ENCODE results near the gene PPP1R10. TPM values are rescaled to one million over a fixed set of nuclear protein-coding genes. Genes with fewer than 3 reads are reported as not detected.
"Not testable (repeated sequence)": the region's sequence is repeated elsewhere in the genome, so short reads cannot be mapped to it uniquely, and the experiment has no call there.

PPP1R10 gene
- 28.0 TPM for polyA plus RNA-seq

DNA sequence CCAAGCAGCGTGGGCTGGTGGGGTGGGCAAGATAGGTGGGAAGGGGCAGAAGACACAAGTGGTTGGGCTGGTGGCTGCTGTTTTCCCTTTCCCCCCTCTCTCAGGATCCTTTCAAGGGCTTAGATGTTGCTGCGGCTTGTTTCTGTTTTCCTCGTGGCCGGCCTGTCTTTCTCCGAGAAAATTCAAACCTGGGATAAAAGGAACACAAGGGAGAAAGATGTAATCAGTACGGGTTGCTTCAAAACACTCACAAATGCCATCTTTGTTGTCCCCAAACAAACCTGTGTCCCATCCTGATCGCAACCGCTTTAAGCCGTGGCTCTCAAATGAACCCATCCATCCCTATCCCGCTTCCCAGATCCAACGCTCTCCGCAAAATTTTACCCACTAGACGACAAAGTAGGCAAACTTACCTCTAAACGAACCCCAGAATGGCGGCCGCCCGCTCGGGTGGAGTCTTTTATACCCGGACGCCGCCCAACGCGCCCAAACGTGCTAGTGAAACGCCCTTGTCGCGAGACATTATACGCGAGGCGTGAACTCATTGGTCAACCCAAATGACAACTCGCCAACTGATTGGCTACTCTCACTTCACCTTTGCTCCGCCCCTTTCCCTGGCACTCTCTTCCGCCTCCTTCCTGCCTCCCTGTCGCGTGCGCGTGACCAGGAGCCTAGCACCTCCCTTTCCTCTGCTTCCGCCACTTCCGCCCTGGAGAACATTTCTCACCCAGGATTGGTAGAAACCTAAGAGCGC lies at the start of gene PPP1R10:
Gene PPP1R10 (minus strand): TSS at position 433 of the 754 bp plus-strand sequence. CDS start 7,299 bp downstream, outside the sequence.
- Mint-ChIP-seq H3K9me3 (peaks cover 0 to 2% (median 0%) of the 10 kb centered on the region in 3 donors), H3K27me3 (no peaks in the 10 kb centered on the region), H3K27ac (peak within 1 kb of the TSS; percentile 99 to 100 (median 100)), H3K4me3 (peak within 1 kb of the TSS; percentile 97 to 99 (median 98)), H3K4me1 (peaks cover 15 to 26% (median 20%) of the 10 kb centered on the region in 3 donors), H3K36me3 (peaks cover 16% of the 10 kb centered on the region)

- H3K4me1 Mint-ChIP-seq = peaks cover 4 to 11% (median 5%) of the 10 kb centered on the region in 3 donors
- H3K36me3 Mint-ChIP-seq, H3K9me3 Mint-ChIP-seq, H3K27ac Mint-ChIP-seq, H3K4me3 Mint-ChIP-seq, H3K27me3 Mint-ChIP-seq: not testable (repeated sequence)
Observed at GRCh38 chr6:30666300-30666699, 49.3 kb upstream of the PPP1R10 start.

GRCh38 chr6:30664994-30665767 lies 48.1 kb upstream of the PPP1R10 start:
- Mint-ChIP-seq H3K9me3 (no peaks in the 10 kb centered on the region), H3K36me3 (peaks cover 7% of the 10 kb centered on the region), H3K4me1 (peaks cover 0 to 2% (median under 1%) of the 10 kb centered on the region in 3 donors), H3K4me3 (peak overlapping the region in 1 of 4 donors; percentile 12), H3K27me3 (no peaks in the 10 kb centered on the region), H3K27ac (no peak overlapping the region)

DNA sequence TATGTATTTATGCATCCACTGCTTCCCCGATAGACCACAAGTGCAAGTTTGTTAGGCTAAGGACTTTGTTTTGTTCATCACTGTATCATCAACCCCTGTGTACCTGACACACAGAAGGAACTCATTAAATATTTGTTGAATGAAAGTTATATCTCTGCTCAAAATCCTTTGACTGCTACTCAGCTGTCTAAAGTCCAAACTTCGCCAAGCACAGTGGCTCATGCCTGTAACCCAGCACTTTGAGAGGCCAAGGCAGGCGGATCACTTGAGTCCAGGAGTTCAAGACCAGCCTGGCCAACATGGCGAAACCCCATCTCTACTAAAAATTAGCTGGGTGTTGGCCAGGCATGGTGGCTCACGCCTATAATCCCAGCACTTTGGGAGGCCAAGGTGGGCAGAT lies 40.9 kb upstream of the PPP1R10 start:
- H3K27ac Mint-ChIP-seq, H3K4me1 Mint-ChIP-seq: not testable (repeated sequence)

DNA sequence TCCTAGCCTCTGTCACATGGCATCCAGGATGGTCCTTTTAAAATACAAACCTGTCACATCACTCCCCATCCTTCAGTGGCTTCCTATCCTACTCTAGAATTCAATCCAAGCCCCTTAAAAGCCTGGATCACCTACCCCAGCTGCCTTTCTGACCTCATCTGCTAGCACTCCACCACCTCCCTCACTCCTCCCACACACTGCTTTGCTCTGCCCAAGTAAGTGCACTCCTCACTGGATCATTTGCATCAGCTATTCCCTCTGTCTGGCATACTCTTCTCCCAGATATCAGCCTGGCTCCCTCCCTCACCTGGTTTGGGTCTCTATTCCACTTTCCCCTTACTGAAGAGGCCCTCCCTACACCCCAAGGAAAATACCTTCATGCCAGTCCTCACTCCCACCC lies 40.4 kb upstream of the PPP1R10 start:
- Mint-ChIP-seq H3K27ac (no peak overlapping the region), H3K9me3 (no peaks in the 10 kb centered on the region), H3K27me3 (no peaks in the 10 kb centered on the region), H3K4me1 (peaks cover 0 to 8% (median 2%) of the 10 kb centered on the region in 3 donors), H3K4me3 (no peak overlapping the region), H3K36me3 (peaks cover 8% of the 10 kb centered on the region)

More for the DNA sequence above, 40.9 kb upstream of the PPP1R10 start:
- H3K9me3 Mint-ChIP-seq, H3K27me3 Mint-ChIP-seq, H3K4me3 Mint-ChIP-seq, H3K36me3 Mint-ChIP-seq: not testable (repeated sequence)

GRCh38 chr6:30656513-30656912 lies 39.5 kb upstream of the PPP1R10 start:
- H3K27me3 Mint-ChIP-seq = no peaks in the 10 kb centered on the region
- no peak overlapping the region for H3K27ac Mint-ChIP-seq
- H3K4me1 Mint-ChIP-seq = peaks cover 0 to 8% (median 2%) of the 10 kb centered on the region in 3 donors
- no peak overlapping the region for H3K4me3 Mint-ChIP-seq
- H3K9me3 Mint-ChIP-seq = no peaks in the 10 kb centered on the region
- peaks cover 7% of the 10 kb centered on the region for H3K36me3 Mint-ChIP-seq

DNA sequence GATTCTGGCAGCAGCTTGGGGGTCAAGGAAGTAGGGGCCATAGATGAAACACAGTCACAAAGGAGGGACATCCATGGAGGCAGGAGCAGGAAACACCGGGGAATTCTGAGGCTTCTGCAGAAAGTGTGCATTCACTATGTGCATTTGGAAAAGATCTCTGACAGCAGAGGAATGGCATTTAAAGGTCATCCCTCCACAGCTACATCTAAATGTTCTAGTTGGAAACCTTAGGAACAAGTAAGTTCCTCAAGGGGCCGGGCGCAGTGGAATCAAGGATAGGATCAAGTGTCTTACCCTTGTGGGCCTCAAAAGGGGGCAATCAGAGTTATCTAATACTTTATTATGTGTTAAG lies 38.7 kb upstream of the PPP1R10 start:
- Mint-ChIP-seq H3K9me3 (no peaks in the 10 kb centered on the region), H3K27me3 (no peaks in the 10 kb centered on the region), H3K36me3 (peaks cover 5% of the 10 kb centered on the region), H3K4me3 (no peak overlapping the region), H3K4me1 (peaks cover 2 to 8% (median 6%) of the 10 kb centered on the region in 3 donors), H3K27ac (no peak overlapping the region)

DNA sequence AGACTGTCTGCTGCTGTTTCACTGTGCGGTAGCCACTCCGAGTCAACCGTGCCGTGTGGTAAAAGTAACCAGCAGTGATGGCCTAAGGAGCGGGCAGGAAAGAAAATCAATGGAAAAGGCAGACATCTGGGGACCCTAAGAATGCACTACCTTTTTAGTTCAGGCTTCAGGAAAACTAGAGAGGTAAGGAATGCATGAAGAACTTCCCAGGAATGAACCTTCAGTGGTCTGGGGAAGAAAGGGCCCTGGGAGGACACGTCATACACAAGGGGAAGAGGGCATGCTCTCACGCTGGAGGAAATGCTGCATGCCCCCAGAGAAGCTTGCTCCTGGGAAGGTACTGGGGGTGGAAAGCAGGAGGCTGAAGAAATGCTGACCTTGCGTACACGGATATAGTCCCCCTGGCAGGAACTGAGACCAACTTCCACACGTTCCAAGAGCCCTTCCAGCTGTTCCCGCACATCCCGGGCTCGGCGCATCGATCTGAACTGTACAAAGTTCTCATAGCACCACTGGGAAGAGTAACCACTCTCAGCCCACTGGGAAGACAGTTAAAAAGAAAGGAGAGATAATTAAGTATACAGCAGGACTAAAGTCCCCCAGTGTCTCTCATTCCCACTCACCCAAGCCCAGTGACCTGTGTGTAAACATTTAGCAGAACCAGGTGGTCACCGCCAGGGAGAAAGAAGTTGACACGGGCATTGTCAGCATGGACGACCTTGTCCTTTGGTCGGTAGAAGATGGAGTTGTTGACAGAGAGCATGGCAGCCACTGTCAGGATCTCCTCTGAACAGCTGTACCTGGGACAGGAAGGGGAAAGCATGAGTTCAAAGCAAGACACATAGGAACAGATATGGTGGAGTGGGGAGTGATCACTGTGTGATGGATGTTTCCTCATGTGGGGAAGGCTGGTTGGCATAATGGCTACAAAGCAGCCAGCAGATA lies 38.0 kb upstream of the PPP1R10 start:
- no peaks in the 10 kb centered on the region for H3K27me3 Mint-ChIP-seq
- H3K36me3 Mint-ChIP-seq = peaks cover 4% of the 10 kb centered on the region

DNA sequence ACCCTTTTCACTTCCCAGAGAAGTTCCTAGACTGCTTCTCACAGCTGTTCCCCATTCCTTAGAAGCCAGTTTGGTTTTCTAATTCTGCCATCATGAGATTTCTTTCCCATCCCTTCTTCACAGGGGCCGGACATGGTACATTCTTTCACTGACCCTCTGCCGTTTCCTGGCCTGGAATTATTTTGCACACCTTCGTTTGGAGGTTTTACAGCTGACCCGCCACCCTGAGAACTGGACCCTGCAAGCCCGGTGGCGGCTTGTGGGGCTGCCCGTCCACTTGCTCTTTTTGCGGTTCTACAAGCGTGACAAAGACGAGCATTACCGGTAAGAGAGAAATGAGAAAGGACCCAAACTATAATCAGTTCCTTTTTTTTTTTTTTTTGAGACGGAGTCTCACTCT lies 34.1 kb upstream of the PPP1R10 start:
- peak overlapping the region in 2 of 3 donors; percentile 76 to 83 for H3K27ac Mint-ChIP-seq
- peaks cover 7 to 13% (median 13%) of the 10 kb centered on the region in 3 donors for H3K4me1 Mint-ChIP-seq
- H3K36me3 Mint-ChIP-seq = no peaks in the 10 kb centered on the region
- H3K27me3 Mint-ChIP-seq = no peaks in the 10 kb centered on the region
- H3K9me3 Mint-ChIP-seq = no peaks in the 10 kb centered on the region
- H3K4me3 Mint-ChIP-seq = peak overlapping the region in 1 of 4 donors; percentile 70

More for the DNA sequence above, 38.0 kb upstream of the PPP1R10 start:
- Mint-ChIP-seq H3K4me3 (no peak overlapping the region), H3K4me1 (peaks cover 2 to 8% (median 6%) of the 10 kb centered on the region in 3 donors), H3K27ac (no peak overlapping the region), H3K9me3 (no peaks in the 10 kb centered on the region)

DNA sequence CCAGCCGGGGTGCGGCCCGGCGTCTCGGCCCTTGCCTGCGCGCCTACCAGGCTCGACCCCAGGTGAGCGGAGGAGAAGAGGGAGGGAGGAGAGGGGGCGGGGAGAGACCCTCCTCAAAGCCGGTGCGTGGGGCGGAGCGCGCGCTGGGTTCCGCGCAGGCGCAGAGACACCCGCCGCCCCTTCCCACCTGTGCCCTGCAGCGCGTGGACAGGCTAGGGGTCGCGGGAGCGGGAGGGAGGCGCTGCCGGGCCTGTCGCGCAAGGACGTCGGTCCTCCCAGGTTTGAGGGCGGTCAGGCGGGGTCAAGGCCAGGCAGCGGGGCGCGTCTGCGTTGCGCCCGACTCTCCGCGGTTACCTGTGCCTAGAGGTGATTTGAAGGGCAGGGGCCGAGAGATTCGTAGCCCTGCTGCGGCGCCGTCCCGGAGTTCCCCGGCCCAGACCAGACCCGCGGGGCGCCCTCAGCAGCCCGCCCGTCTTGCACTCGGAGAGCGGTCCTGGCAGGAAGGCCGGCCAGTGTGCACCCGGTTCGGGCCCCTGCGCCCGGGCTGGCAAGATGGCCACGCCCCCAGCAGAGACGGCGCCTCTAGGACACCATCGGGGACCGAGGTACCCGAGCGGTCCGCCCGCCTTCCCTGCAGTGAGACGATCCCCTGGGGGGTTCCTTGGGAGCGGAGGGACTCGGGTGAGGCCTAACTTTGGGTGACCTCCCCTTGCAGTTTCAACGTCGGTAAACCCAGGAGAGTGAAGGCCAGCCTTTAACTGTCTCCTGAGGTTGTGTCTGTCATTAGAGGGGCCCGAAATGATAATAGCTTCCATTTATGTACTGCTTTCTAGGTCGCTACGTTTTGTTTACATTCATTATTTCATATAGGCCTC lies 30.4 kb upstream of the PPP1R10 start:
- Mint-ChIP-seq H3K36me3 (no peaks in the 10 kb centered on the region), H3K4me3 (peak overlapping the region; percentile 86 to 95 (median 92)), H3K27ac (peak overlapping the region; percentile 75 to 97 (median 95)), H3K27me3 (no peaks in the 10 kb centered on the region), H3K4me1 (peaks cover 6 to 18% (median 9%) of the 10 kb centered on the region in 3 donors), H3K9me3 (no peaks in the 10 kb centered on the region)

DNA sequence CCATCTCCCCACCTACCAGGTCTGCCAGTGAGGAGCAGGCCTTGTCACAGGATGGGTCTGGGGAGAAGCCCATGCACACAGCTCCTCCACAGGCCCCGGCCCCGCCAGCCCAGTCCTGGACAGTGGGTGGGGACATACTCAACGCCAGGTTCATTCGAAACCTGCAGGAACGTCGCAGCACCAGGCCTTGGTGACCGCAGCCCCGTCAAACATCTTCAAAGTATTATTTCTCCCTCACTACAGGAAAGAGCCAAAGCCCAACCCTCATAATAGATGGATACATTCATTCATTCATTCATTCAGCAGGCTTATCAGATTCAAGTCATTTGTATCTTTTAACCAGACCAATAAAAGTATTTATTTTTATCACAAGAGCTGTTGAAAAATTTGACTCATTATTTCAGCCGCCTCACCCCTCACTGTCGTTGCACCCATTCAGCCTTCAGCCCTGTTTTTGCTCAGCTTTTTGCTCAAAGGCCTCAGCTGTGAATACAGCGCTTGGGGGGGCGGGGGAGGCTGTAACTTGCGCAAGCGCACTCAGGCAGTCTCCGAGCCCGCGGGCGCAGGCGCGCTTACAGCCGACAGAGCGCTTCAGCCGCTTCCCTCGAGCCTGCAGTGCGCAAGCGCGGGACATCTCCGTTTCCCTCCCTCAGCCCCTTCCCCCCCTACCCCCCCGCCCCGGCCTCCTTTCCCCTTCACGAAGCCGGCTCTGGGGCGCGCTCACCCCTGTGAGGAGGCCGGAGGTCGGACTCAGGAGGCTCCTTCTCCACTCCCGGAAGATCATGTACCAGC lies 29.6 kb upstream of the PPP1R10 start, which contains the start of gene C6orf136:
Gene C6orf136 (plus strand): TSS at position 684 of the 792 bp plus-strand sequence. CDS start 99 bp downstream, at position 783.
- Mint-ChIP-seq H3K27me3 (no peaks in the 10 kb centered on the region), H3K36me3 (no peaks in the 10 kb centered on the region), H3K4me3 (peak within 1 kb of the TSS; percentile 86 to 95 (median 92)), H3K27ac (peak within 1 kb of the TSS; percentile 75 to 97 (median 95)), H3K4me1 (peaks cover 6 to 18% (median 9%) of the 10 kb centered on the region in 3 donors), H3K9me3 (no peaks in the 10 kb centered on the region)

GRCh38 chr6:30645989-30646388 lies 28.9 kb upstream of the PPP1R10 start:
- Mint-ChIP-seq H3K4me1 (peaks cover 6 to 16% (median 6%) of the 10 kb centered on the region in 3 donors), H3K27ac (peak overlapping the region in 2 of 3 donors; percentile 75 to 97), H3K27me3 (no peaks in the 10 kb centered on the region), H3K36me3 (no peaks in the 10 kb centered on the region), H3K9me3 (no peaks in the 10 kb centered on the region), H3K4me3 (peak overlapping the region in 2 of 4 donors; percentile 17 to 86)

DNA sequence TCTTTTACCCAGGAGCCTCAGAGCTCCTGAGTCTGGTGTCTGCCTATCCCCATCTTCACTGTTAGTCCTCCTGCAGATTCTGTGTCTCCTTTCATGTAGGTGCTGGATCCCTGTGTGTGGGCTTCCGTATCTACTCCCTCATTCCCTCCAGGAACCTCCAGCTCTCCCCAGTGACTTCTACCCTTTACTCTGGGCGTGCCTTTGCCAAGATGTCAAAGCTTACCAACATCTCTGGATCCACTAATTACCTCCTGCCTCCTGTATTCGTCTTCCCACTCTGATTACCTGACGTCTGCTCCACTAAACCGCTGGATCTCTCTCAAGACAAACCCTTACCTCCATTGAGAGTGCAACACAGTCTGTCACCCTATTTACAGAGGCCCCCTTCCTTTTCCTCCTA lies 27.7 kb upstream of the PPP1R10 start:
- Mint-ChIP-seq H3K4me1 (peaks cover 5 to 16% (median 6%) of the 10 kb centered on the region in 3 donors), H3K36me3 (no peaks in the 10 kb centered on the region), H3K9me3 (no peaks in the 10 kb centered on the region), H3K27me3 (no peaks in the 10 kb centered on the region), H3K27ac (peak overlapping the region in 1 of 3 donors; percentile 75), H3K4me3 (peak overlapping the region in 1 of 4 donors; percentile 18)
